ENCODE measurements around the gene CDH6. TPM values are rescaled to one million over a fixed set of nuclear protein-coding genes. Genes with fewer than 3 reads are reported as not detected.

The CDH6 gene
- total and polyA plus RNA-seq, 2 of the 13 experiments (the other 11 are each of a cell fraction or from before 2014, with no cell fraction given) = not detected

- FAIRE-seq (no peak), DNase-seq (ENCODE audit: low spot score) (no peak), ATAC-seq (no peak)
- Histone ChIP-seq H3K79me2 (ENCODE audit: insufficient read depth, low read length) (no peaks in the 10 kb centered on the region), H3K4me1 (ENCODE audit: insufficient read depth, low read length) (no peaks in the 10 kb centered on the region), H3K9me3 (ENCODE audit: low read length) (no peaks in the 10 kb centered on the region), H3K4me2 (ENCODE audit: low read depth, low read length) (no peak overlapping the region), H2AFZ (ENCODE audit: low read length) (no peak overlapping the region), H3K27ac (ENCODE audit: extremely low read length, insufficient read depth, low read length) (no peak overlapping the region), H3K4me3 (replicated peaks in 1 of 3; ENCODE audit: insufficient read depth in 1 of 3, low read depth in 2 of 3, low read length in 3 of 3) (no peak overlapping the region), H3K27me3 (ENCODE audit: control insufficient read depth in 1 of 2, insufficient read depth in 2 of 2, low read length in 2 of 2) (no peaks in the 10 kb centered on the region), H4K20me1 (ENCODE audit: insufficient read depth, low read length) (no peaks in the 10 kb centered on the region), H3K9ac (ENCODE audit: insufficient read depth, low read depth, low read length) (no peak overlapping the region), H3K36me3 (replicated peaks in 1 of 2; ENCODE audit: control insufficient read depth in 1 of 2, insufficient read depth in 2 of 2, low read length in 2 of 2) (no peaks in the 10 kb centered on the region)
- POLR2A ChIA-PET = no interaction called here
- 29% methylated on average over 2 of the region's 2 CpGs for WGBS (ENCODE audit: low lambda C conversion rate)
- CTCF ChIA-PET (ENCODE audit: low intra/inter-chr PET ratio, low total read pairs) = no interaction called here
- in situ Hi-C loops (cut with HindIII; ENCODE audit: extremely low pct_ligation_motif_present, low pct_unique_long_range_greater_than_20kb) = no loop called here
- TF ChIP-seq, protein P1, sequence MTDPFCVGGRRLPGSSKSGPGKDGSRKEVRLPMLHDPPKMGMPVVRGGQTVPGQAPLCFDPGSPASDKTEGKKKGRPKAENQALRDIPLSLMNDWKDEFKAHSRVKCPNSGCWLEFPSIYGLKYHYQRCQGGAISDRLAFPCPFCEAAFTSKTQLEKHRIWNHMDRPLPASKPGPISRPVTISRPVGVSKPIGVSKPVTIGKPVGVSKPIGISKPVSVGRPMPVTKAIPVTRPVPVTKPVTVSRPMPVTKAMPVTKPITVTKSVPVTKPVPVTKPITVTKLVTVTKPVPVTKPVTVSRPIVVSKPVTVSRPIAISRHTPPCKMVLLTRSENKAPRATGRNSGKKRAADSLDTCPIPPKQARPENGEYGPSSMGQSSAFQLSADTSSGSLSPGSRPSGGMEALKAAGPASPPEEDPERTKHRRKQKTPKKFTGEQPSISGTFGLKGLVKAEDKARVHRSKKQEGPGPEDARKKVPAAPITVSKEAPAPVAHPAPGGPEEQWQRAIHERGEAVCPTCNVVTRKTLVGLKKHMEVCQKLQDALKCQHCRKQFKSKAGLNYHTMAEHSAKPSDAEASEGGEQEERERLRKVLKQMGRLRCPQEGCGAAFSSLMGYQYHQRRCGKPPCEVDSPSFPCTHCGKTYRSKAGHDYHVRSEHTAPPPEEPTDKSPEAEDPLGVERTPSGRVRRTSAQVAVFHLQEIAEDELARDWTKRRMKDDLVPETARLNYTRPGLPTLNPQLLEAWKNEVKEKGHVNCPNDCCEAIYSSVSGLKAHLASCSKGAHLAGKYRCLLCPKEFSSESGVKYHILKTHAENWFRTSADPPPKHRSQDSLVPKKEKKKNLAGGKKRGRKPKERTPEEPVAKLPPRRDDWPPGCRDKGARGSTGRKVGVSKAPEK (CRISPR knock-in tag; IDR thresholded peaks at IDR 0.05; ENCODE audit: borderline replicate concordance) = no peak
- TF ChIP-seq FOXK1 (CRISPR knock-in tag; IDR thresholded peaks at IDR 0.05; ENCODE audit: borderline replicate concordance, low read depth) = no peak
- TF ChIP-seq, protein P2, sequence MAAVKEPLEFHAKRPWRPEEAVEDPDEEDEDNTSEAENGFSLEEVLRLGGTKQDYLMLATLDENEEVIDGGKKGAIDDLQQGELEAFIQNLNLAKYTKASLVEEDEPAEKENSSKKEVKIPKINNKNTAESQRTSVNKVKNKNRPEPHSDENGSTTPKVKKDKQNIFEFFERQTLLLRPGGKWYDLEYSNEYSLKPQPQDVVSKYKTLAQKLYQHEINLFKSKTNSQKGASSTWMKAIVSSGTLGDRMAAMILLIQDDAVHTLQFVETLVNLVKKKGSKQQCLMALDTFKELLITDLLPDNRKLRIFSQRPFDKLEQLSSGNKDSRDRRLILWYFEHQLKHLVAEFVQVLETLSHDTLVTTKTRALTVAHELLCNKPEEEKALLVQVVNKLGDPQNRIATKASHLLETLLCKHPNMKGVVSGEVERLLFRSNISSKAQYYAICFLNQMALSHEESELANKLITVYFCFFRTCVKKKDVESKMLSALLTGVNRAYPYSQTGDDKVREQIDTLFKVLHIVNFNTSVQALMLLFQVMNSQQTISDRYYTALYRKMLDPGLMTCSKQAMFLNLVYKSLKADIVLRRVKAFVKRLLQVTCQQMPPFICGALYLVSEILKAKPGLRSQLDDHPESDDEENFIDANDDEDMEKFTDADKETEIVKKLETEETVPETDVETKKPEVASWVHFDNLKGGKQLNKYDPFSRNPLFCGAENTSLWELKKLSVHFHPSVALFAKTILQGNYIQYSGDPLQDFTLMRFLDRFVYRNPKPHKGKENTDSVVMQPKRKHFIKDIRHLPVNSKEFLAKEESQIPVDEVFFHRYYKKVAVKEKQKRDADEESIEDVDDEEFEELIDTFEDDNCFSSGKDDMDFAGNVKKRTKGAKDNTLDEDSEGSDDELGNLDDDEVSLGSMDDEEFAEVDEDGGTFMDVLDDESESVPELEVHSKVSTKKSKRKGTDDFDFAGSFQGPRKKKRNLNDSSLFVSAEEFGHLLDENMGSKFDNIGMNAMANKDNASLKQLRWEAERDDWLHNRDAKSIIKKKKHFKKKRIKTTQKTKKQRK (IDR thresholded peaks at IDR 0.05; ENCODE audit: low read length) = no peak
- no peak for TF ChIP-seq KDM3A (CRISPR knock-in tag; IDR thresholded peaks at IDR 0.05; ENCODE audit: low read depth)
- TF ChIP-seq PAWR (CRISPR knock-in tag; IDR thresholded peaks at IDR 0.05; ENCODE audit: borderline replicate concordance) = no peak
- TF ChIP-seq ZSCAN25 (CRISPR knock-in tag; IDR thresholded peaks at IDR 0.05) = no peak
- TF ChIP-seq ZNF329 (CRISPR knock-in tag; IDR thresholded peaks at IDR 0.05; ENCODE audit: low read depth) = no peak
- TF ChIP-seq ZNF34 (CRISPR knock-in tag; IDR thresholded peaks at IDR 0.05; ENCODE audit: borderline replicate concordance) = no peak
- TF ChIP-seq SUZ12 (IDR thresholded peaks at IDR 0.05; ENCODE audit: low read depth, low read length) = no peak
- TF ChIP-seq ZNF670 (CRISPR knock-in tag; IDR thresholded peaks at IDR 0.05; ENCODE audit: borderline replicate concordance) = no peak
- no peak for TF ChIP-seq ZNF205 (CRISPR knock-in tag; IDR thresholded peaks at IDR 0.05)
- TF ChIP-seq ZNF775 (CRISPR knock-in tag; IDR thresholded peaks at IDR 0.05; ENCODE audit: borderline replicate concordance) = no peak
- TF ChIP-seq NCOR1 (IDR thresholded peaks at IDR 0.05; ENCODE audit: borderline replicate concordance, low read length) = no peak
- no peak for TF ChIP-seq E2F2 (CRISPR knock-in tag; IDR thresholded peaks at IDR 0.05; ENCODE audit: borderline replicate concordance)
- TF ChIP-seq ZSCAN29 (CRISPR knock-in tag; conservative IDR thresholded peaks at IDR 0.05) = no peak
- intact Hi-C loops (cut with micrococcal nuclease; ENCODE audit: unreplicated experiment) = no loop called here
- BruUV-seq (replicated peaks) = no TSS peak
These were observed 136.2 kb downstream of the CDH6 start for GRCh38 chr5:31329715-31330114.
